Keratinocyte (primary cell): ENCODE measurements around the gene GNB5. TPM values are rescaled to one million over a fixed set of nuclear protein-coding genes. Genes with fewer than 3 reads are reported as not detected.
A peak's percentile ranks its signal among the peaks of the same experiment; 100 is the strongest.

Source experiments
- DNase-seq: peaks from one replicate; pipeline ENCODE4 v3.0.0-alpha.2; 2011; ENCODE audit warnings: low read depth, missing footprints, low spot score
- FAIRE-seq: peaks from 2 replicates; lab custom pipeline; 2011; peaks lifted over from hg19 to GRCh38; lab: Jason Lieb, UNC
- H2AFZ ChIP-seq: 2 replicates; pipeline ENCODE4 v1.6.0; 2012; ENCODE audit warnings: low read length, control low read depth, inconsistent platforms; ENCODE audit not compliant: control insufficient read depth
- H3K27ac ChIP-seq: 2 replicates; pipeline ENCODE4 v1.5.1; 2011; ENCODE audit warnings: low read length; ENCODE audit not compliant: control insufficient read depth, insufficient read depth
- H3K27me3 ChIP-seq: 3 replicates; pipeline ENCODE4 v1.6.0; 2011; ENCODE audit warnings: low read length; ENCODE audit not compliant: control insufficient read depth, insufficient read depth; ENCODE audit errors: extremely low read depth
- H3K36me3 ChIP-seq, 2 experiments: 2 replicates in 1 of 2; 3 replicates in 1 of 2; pipeline ENCODE4 v1.5.1; 2011; ENCODE audit warnings: low read length in 2 of 2, mild to moderate bottlenecking in 1 of 2; ENCODE audit not compliant: control insufficient read depth in 2 of 2, insufficient read depth in 2 of 2; ENCODE audit errors: extremely low read depth in 1 of 2
- H3K4me1 ChIP-seq: 3 replicates; pipeline ENCODE4 v1.5.1; 2011; ENCODE audit warnings: low read length; ENCODE audit not compliant: control insufficient read depth, insufficient read depth; ENCODE audit errors: extremely low read depth
- H3K4me2 ChIP-seq: 3 replicates; pipeline ENCODE4 v1.6.0; 2011; ENCODE audit warnings: low read depth, low read length; ENCODE audit not compliant: control insufficient read depth, insufficient read depth; ENCODE audit errors: extremely low read depth
- H3K4me3 ChIP-seq, 3 experiments: fragments of 200-600 bp in 1 of 3; sonication (generic) in 1 of 3; 2 replicates in 2 of 3; 3 replicates in 1 of 3; pipeline ENCODE4 v1.5.1; 2011 to 2016; ENCODE audit warnings: low read length in 3 of 3, mild to moderate bottlenecking in 3 of 3, control low read depth in 2 of 3, inconsistent platforms in 1 of 3, low read depth in 1 of 3, mixed read lengths in 1 of 3, mixed run types in 1 of 3, moderate library complexity in 1 of 3; ENCODE audit not compliant: control insufficient read depth in 2 of 3, insufficient read depth in 2 of 3; ENCODE audit errors: extremely low read depth in 1 of 3
- H3K79me2 ChIP-seq: 2 replicates; pipeline ENCODE4 v1.6.0; 2012; ENCODE audit warnings: low read length; ENCODE audit not compliant: control insufficient read depth, insufficient read depth
- H3K9ac ChIP-seq: 3 replicates; pipeline ENCODE4 v1.6.0; 2011; ENCODE audit warnings: low read length; ENCODE audit not compliant: control insufficient read depth, insufficient read depth; ENCODE audit errors: extremely low read depth
- H3K9me1 ChIP-seq: 3 replicates; pipeline ENCODE4 v1.6.0; 2011; ENCODE audit warnings: low read length; ENCODE audit not compliant: control insufficient read depth, insufficient read depth; ENCODE audit errors: extremely low read depth
- H3K9me3 ChIP-seq: 2 replicates; pipeline ENCODE4 v1.5.1; 2012; ENCODE audit warnings: low read depth, low read length; ENCODE audit not compliant: control insufficient read depth
- H4K20me1 ChIP-seq: 3 replicates; pipeline ENCODE4 v1.6.0; 2011; ENCODE audit warnings: low read length; ENCODE audit not compliant: control insufficient read depth, insufficient read depth; ENCODE audit errors: extremely low read depth
- CTCF ChIP-seq, 3 experiments: IDR thresholded peaks in 1 of 3; conservative IDR thresholded peaks in 1 of 3; optimal IDR thresholded peaks in 1 of 3; 2 replicates in 2 of 3; 3 replicates in 1 of 3; pipeline versions ENCODE3 to v1.5.1; 2011; ENCODE audit warnings: low read length in 3 of 3, mild to moderate bottlenecking in 3 of 3, moderate library complexity in 2 of 3, control low read depth in 1 of 3, inconsistent platforms in 1 of 3; ENCODE audit not compliant: insufficient read depth in 2 of 3; ENCODE audit errors: extremely low read depth in 1 of 3
- EZH2 ChIP-seq: IDR thresholded peaks from one replicate; pipeline ENCODE4 v1.6.1; 2012; ENCODE audit warnings: inconsistent platforms, mild to moderate bottlenecking, low read length, moderate library complexity
- dilution Hi-C: fragments of 300-500 bp; cut with MboI; formaldehyde crosslinking; loops from one replicate; pipeline ENCODE4 v1.7.0; 2020; ENCODE audit warnings: low sequenced_read_pairs; ENCODE audit not compliant: extremely low pct_ligation_motif_present
- polyA plus RNA-seq, 5 experiments: library from polyadenylated mRNA; depleted of rRNA in 3 of 5; stranded (reverse) in 3 of 5; stranded (forward) in 1 of 5; unstranded in 1 of 5; fragments of >200 nt; gene quantifications; 1 replicate in 1 of 5; 2 replicates in 3 of 5; 3 replicates in 1 of 5; pipeline versions ENCODE4 v1.2.1 to v1.2.3, GENCODE V29; 2011 to 2012; ENCODE audit warnings: missing spikeins in 2 of 5, low read depth in 1 of 5, low replicate concordance in 1 of 5

GNB5 gene
- polyA plus RNA-seq, 1 donor (not counting 4 experiments of a cell fraction or from before 2014, with no cell fraction given), result 25.8 TPM

- Histone ChIP-seq H3K4me1 (peaks cover 11% of the 10 kb centered on the region), H3K27me3 (no peaks in the 10 kb centered on the region), H3K27ac (no peak overlapping the region), H3K9me3 (no peaks in the 10 kb centered on the region), H3K36me3 (no peaks in the 10 kb centered on the region), H3K4me3 (no peak overlapping the region), H3K79me2 (no peaks in the 10 kb centered on the region), H3K9ac (no peak overlapping the region), H3K9me1 (no peaks in the 10 kb centered on the region), H4K20me1 (no peaks in the 10 kb centered on the region), H2AFZ (no peak overlapping the region), H3K4me2 (no peak overlapping the region)
- no peak for FAIRE-seq
- DNase-seq, result no peak
- dilution Hi-C loops, result no loop called here
- TF ChIP-seq EZH2 (no peak), CTCF (optimal IDR thresholded peaks at IDR 0.05 in 1 of 3, IDR thresholded peaks at IDR 0.05 in 1 of 3, conservative IDR thresholded peaks at IDR 0.05 in 1 of 3; ENCODE audit: extremely low read depth in 1 of 3, insufficient read depth in 2 of 3, low read length in 3 of 3) (no peak)
Measured at GRCh38 chr15:52234596-52235541, 43.7 kb upstream of the GNB5 start.

- dilution Hi-C loops, result no loop called here
Measured at GRCh38 chr15:52233405-52233804, 42.2 kb upstream of the GNB5 start.

More at GRCh38 chr15:52233405-52233804, 42.2 kb upstream of the GNB5 start:
- Histone ChIP-seq H3K4me3 (no peak overlapping the region), H3K4me2 (peak overlapping the region; percentile 56), H4K20me1 (no peaks in the 10 kb centered on the region), H3K9me1 (no peaks in the 10 kb centered on the region), H3K36me3 (no peaks in the 10 kb centered on the region), H3K27me3 (no peaks in the 10 kb centered on the region), H3K9me3 (no peaks in the 10 kb centered on the region), H3K4me1 (peaks cover 12% of the 10 kb centered on the region), H2AFZ (peak overlapping the region; percentile 87), H3K27ac (no peak overlapping the region), H3K9ac (no peak overlapping the region), H3K79me2 (no peaks in the 10 kb centered on the region)
- TF ChIP-seq EZH2 (no peak), CTCF (optimal IDR thresholded peaks at IDR 0.05 in 1 of 3, IDR thresholded peaks at IDR 0.05 in 1 of 3, conservative IDR thresholded peaks at IDR 0.05 in 1 of 3; ENCODE audit: extremely low read depth in 1 of 3, insufficient read depth in 2 of 3, low read length in 3 of 3) (no peak)
- FAIRE-seq (no peak), DNase-seq (no peak)
